HL-60 (cell line): ENCODE data around the gene THSD7A.

ENCODE experiments used
- CTCF ChIP-seq: IDR thresholded peaks from one replicate; pipeline ENCODE4 v1.5.1; 2011; ENCODE audit warnings: low read length, control low read depth, inconsistent platforms; ENCODE audit not compliant: insufficient read depth
- GABPA ChIP-seq: IDR thresholded peaks from 2 replicates; pipeline ENCODE4 v1.6.1; 2012; ENCODE audit warnings: low read depth
- POLR2AphosphoS5 ChIP-seq: IDR thresholded peaks from 2 replicates; pipeline ENCODE4 v1.6.1; 2012; ENCODE audit warnings: low read depth
- SPI1 ChIP-seq: IDR thresholded peaks from 2 replicates; pipeline ENCODE4 v1.6.1; 2012; ENCODE audit warnings: low read depth, mild to moderate bottlenecking, borderline replicate concordance
- TF ChIP-seq, protein P1 (sequence below): IDR thresholded peaks from 2 replicates; pipeline ENCODE4 v1.6.1; 2012; ENCODE audit warnings: low read depth; ENCODE audit not compliant: insufficient replicate concordance

DNA sequence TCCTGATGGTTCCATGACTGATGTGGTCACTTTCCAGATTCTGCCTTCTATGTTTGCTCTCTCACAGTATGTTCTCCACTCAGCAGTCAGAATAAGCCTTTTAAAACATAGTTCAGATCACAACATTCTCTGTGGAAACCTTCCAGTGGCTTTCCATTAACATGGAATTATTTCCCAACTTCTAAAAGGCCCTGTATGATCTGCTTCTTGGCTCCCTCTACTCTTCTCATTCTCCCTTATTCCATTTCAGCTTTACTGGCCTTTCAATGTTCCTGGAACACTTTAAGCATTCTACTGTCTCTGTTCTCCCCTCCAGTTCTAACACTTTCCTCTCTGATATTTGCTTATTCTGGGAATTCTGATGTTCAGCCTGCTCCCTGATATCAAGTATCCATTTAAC, 325.6 kb downstream of the THSD7A start:
- TF ChIP-seq CTCF: no peak
- TF ChIP-seq, protein P1, sequence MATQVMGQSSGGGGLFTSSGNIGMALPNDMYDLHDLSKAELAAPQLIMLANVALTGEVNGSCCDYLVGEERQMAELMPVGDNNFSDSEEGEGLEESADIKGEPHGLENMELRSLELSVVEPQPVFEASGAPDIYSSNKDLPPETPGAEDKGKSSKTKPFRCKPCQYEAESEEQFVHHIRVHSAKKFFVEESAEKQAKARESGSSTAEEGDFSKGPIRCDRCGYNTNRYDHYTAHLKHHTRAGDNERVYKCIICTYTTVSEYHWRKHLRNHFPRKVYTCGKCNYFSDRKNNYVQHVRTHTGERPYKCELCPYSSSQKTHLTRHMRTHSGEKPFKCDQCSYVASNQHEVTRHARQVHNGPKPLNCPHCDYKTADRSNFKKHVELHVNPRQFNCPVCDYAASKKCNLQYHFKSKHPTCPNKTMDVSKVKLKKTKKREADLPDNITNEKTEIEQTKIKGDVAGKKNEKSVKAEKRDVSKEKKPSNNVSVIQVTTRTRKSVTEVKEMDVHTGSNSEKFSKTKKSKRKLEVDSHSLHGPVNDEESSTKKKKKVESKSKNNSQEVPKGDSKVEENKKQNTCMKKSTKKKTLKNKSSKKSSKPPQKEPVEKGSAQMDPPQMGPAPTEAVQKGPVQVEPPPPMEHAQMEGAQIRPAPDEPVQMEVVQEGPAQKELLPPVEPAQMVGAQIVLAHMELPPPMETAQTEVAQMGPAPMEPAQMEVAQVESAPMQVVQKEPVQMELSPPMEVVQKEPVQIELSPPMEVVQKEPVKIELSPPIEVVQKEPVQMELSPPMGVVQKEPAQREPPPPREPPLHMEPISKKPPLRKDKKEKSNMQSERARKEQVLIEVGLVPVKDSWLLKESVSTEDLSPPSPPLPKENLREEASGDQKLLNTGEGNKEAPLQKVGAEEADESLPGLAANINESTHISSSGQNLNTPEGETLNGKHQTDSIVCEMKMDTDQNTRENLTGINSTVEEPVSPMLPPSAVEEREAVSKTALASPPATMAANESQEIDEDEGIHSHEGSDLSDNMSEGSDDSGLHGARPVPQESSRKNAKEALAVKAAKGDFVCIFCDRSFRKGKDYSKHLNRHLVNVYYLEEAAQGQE: no peak
- no peak for TF ChIP-seq POLR2AphosphoS5
- TF ChIP-seq SPI1: no peak
- TF ChIP-seq GABPA: no peak
